OCI-LY7 (cell line): ENCODE results near the gene ADGRF1. TPM values are rescaled to one million over a fixed set of nuclear protein-coding genes. Genes with fewer than 3 reads are reported as not detected.

Source experiments
- BruUV-seq: library from RNA; stranded (reverse); fragments of 400-500 nt; replicated peaks from 2 replicates; lab custom pipeline; 2021; lab: Mats Ljungman, UMichigan
- CTCF ChIA-PET: fragments of 300-600 bp; sonication (Branson Sonifier 250); formaldehyde crosslinking; loops from one replicate; lab custom pipeline; 2022; ENCODE audit warnings: antibody characterized with exemption; ENCODE audit not compliant: unreplicated experiment; lab: Charles Lee
- POLR2A ChIA-PET: fragments of 300-600 bp; sonication (Branson Sonifier 250); formaldehyde crosslinking; loops from one replicate; lab custom pipeline; 2022; ENCODE audit warnings: antibody characterized with exemption; lab: Charles Lee
- DNase-seq: peaks from one replicate; pipeline ENCODE4 v3.0.0-alpha.2; 2015; ENCODE audit warnings: low spot score
- H2AFZ ChIP-seq: fragments of 200-600 bp; sonication (generic), shearing (Covaris generic); 2 replicates; pipeline ENCODE4 v1.6.1; 2014; ENCODE audit warnings: mild to moderate bottlenecking, antibody characterized with exemption, low read length, moderate library complexity
- H3K27ac ChIP-seq: fragments of 200-600 bp; sonication (generic); 2 replicates; pipeline ENCODE4 v1.5.1; 2014; ENCODE audit warnings: mixed run types, low read depth, mild to moderate bottlenecking, moderate library complexity, low read length, inconsistent platforms; ENCODE audit not compliant: poor library complexity, severe bottlenecking
- H3K36me3 ChIP-seq: fragments of 200-600 bp; sonication (generic); 2 replicates; pipeline ENCODE4 v1.6.1; 2014; ENCODE audit warnings: mild to moderate bottlenecking, antibody characterized with exemption, low read length, moderate library complexity, mixed read lengths; ENCODE audit not compliant: insufficient read depth
- H3K4me1 ChIP-seq: fragments of 200-600 bp; sonication (generic); 2 replicates; pipeline ENCODE4 v1.5.1; 2014; ENCODE audit warnings: mild to moderate bottlenecking, low read length; ENCODE audit not compliant: insufficient read depth, poor library complexity, severe bottlenecking
- H3K4me2 ChIP-seq: fragments of 200-600 bp; sonication (generic); 2 replicates; pipeline ENCODE4 v1.6.1; 2014; ENCODE audit warnings: mild to moderate bottlenecking, low read length
- H3K4me3 ChIP-seq: fragments of 200-600 bp; sonication (generic); 2 replicates; pipeline ENCODE4 v1.5.1; 2014; ENCODE audit warnings: mild to moderate bottlenecking, low read depth, low read length; ENCODE audit not compliant: poor library complexity, severe bottlenecking
- H3K79me2 ChIP-seq: fragments of 200-600 bp; sonication (generic); 2 replicates; pipeline ENCODE4 v1.6.1; 2016; ENCODE audit warnings: low read depth, mild to moderate bottlenecking, low read length, moderate library complexity, mixed read lengths; ENCODE audit not compliant: insufficient read depth
- H3K9me2 ChIP-seq: fragments of 200-600 bp; sonication (generic); 2 replicates; pipeline ENCODE4 v1.6.1; 2016; ENCODE audit warnings: mild to moderate bottlenecking, low read length, mixed read lengths; ENCODE audit not compliant: insufficient read depth
- H3K9me3 ChIP-seq: fragments of 200-600 bp; sonication (generic); 2 replicates; pipeline ENCODE4 v1.6.1; 2014; ENCODE audit warnings: mild to moderate bottlenecking, mixed run types, low read length, mixed read lengths
- H4K20me1 ChIP-seq: fragments of 200-600 bp; sonication (generic); 2 replicates; pipeline ENCODE4 v1.6.1; 2014; ENCODE audit warnings: mild to moderate bottlenecking, antibody characterized with exemption, low read length, moderate library complexity, mixed read lengths; ENCODE audit not compliant: insufficient read depth
- CTCF ChIP-seq: fragments of 200-600 bp; sonication (generic); conservative IDR thresholded peaks from 2 replicates; pipeline ENCODE4 v1.5.1; 2014; ENCODE audit warnings: mild to moderate bottlenecking, antibody characterized with exemption, low read length, moderate library complexity, mixed read lengths
- EZH2phosphoT487 ChIP-seq: fragments of 200-600 bp; sonication (generic); IDR thresholded peaks from 2 replicates; pipeline ENCODE4 v1.6.1; 2018; ENCODE audit warnings: low read depth, borderline replicate concordance, mild to moderate bottlenecking, mixed run types, antibody characterized with exemption, low read length, moderate library complexity, mixed read lengths
- intact Hi-C: fragments of 100-400 bp; cut with micrococcal nuclease; formaldehyde crosslinking; loops from one replicate; pipeline ENCODE4 v1.10.0; 2022; ENCODE audit not compliant: unreplicated experiment
- total RNA-seq, 2 experiments: library from RNA; depleted of rRNA in 1 of 2; stranded (reverse); fragments of >200 nt in 1 of 2; shearing (Covaris generic) in 1 of 2; gene quantifications; 2 replicates each; pipeline ENCODE4 v1.2.3, GENCODE V29; 2014 to 2022

ADGRF1 gene
- total RNA-seq, 2 experiments from 2014 or later: not detected

- no TSS peak for BruUV-seq
- Histone ChIP-seq H2AFZ (no peak overlapping the region), H3K9me2 (no peaks in the 10 kb centered on the region), H3K27ac (no peak overlapping the region), H3K4me2 (no peak overlapping the region), H3K79me2 (no peaks in the 10 kb centered on the region), H4K20me1 (no peaks in the 10 kb centered on the region), H3K36me3 (no peaks in the 10 kb centered on the region), H3K9me3 (no peaks in the 10 kb centered on the region), H3K4me3 (no peak overlapping the region), H3K4me1 (no peaks in the 10 kb centered on the region)
- TF ChIP-seq CTCF: no peak
- TF ChIP-seq EZH2phosphoT487: no peak
- DNase-seq: no peak
- CTCF ChIA-PET: no interaction called here
- POLR2A ChIA-PET: interaction anchor here (0.5 to 1.3 kb wide), 6 partner anchors 9 to 288 kb away, joined by 3 to 6 read pairs (median 4); no protein-coding TSS in a partner anchor
- intact Hi-C loops: no loop called here
These were observed 24.3 kb upstream of the ADGRF1 start for GRCh38 chr6:47066418-47066817.

- H3K4me3 ChIP-seq: no peak overlapping the region
- no peaks in the 10 kb centered on the region for H3K4me1 ChIP-seq
- intact Hi-C loops: no loop called here
- CTCF ChIA-PET: no interaction called here
- DNase-seq: no peak
- no peaks in the 10 kb centered on the region for H3K79me2 ChIP-seq
- POLR2A ChIA-PET: no interaction called here
- H3K9me2 ChIP-seq: no peaks in the 10 kb centered on the region
- TF ChIP-seq EZH2phosphoT487 (no peak), CTCF (no peak)
- no TSS peak for BruUV-seq
- no peaks in the 10 kb centered on the region for H4K20me1 ChIP-seq
- no peak overlapping the region for H2AFZ ChIP-seq
- no peaks in the 10 kb centered on the region for H3K36me3 ChIP-seq
- H3K4me2 ChIP-seq: no peak overlapping the region
- H3K9me3 ChIP-seq: no peaks in the 10 kb centered on the region
- H3K27ac ChIP-seq: no peak overlapping the region
These were observed 22.1 kb upstream of the ADGRF1 start for GRCh38 chr6:47064274-47064673.

- no peak for DNase-seq
- Histone ChIP-seq H2AFZ (no peak overlapping the region), H4K20me1 (no peaks in the 10 kb centered on the region), H3K4me2 (no peak overlapping the region), H3K9me2 (no peaks in the 10 kb centered on the region), H3K79me2 (no peaks in the 10 kb centered on the region), H3K36me3 (no peaks in the 10 kb centered on the region), H3K4me1 (no peaks in the 10 kb centered on the region), H3K27ac (no peak overlapping the region), H3K9me3 (no peaks in the 10 kb centered on the region), H3K4me3 (no peak overlapping the region)
- intact Hi-C loops: no loop called here
- no TSS peak for BruUV-seq
- POLR2A ChIA-PET: interaction anchor here (1.5 kb wide), 1 partner anchor 20 kb away, joined by 3 read pairs; no protein-coding TSS in a partner anchor
- CTCF ChIA-PET: no interaction called here
- no peak for TF ChIP-seq EZH2phosphoT487
- TF ChIP-seq CTCF: no peak
These were observed 20.2 kb upstream of the ADGRF1 start for GRCh38 chr6:47062346-47062745.
